Measurements from ENCODE around the gene OR5AU1. TPM values are rescaled to one million over a fixed set of nuclear protein-coding genes. Genes with fewer than 3 reads are reported as not detected.

Gene OR5AU1
- total and polyA plus RNA-seq, 2 of the 13 experiments (the other 11 are each of a cell fraction or from before 2014, with no cell fraction given) = not detected

- TF ChIP-seq ZNF350 (CRISPR knock-in tag; IDR thresholded peaks at IDR 0.05; ENCODE audit: borderline replicate concordance, low read depth) = peak; percentile 83; the same call in 1 of the 2 replicates
- 0 out of 2 replicates have a peak, but pooled peaks have one; percentile 30 for TF ChIP-seq ZNF557 (CRISPR knock-in tag; IDR thresholded peaks at IDR 0.05)
- TF ChIP-seq ZBTB1 (CRISPR knock-in tag; IDR thresholded peaks at IDR 0.05; ENCODE audit: borderline replicate concordance) = 0 out of 2 replicates have a peak, but pooled peaks have one; percentile 27
- TF ChIP-seq KLF9 (CRISPR knock-in tag; IDR thresholded peaks at IDR 0.05; ENCODE audit: low read depth) = 0 out of 2 replicates have a peak, but pooled peaks have one; percentile 45
- TF ChIP-seq ZNF644 (CRISPR knock-in tag; IDR thresholded peaks at IDR 0.05; ENCODE audit: low read depth) = peak; percentile 97
- TF ChIP-seq EED (CRISPR knock-in tag; IDR thresholded peaks at IDR 0.05) = 0 out of 2 replicates have a peak, but pooled peaks have one; percentile 34
- no peak for TF ChIP-seq SRSF9 (IDR thresholded peaks at IDR 0.05; ENCODE audit: borderline replicate concordance, insufficient read depth, low read depth, low read length, poor library complexity, severe bottlenecking)
- 0 out of 2 replicates have a peak, but pooled peaks have one; percentile 57 for TF ChIP-seq ZMYM3 (CRISPR knock-in tag; IDR thresholded peaks at IDR 0.05)
- no peak for TF ChIP-seq NFIB (CRISPR knock-in tag; IDR thresholded peaks at IDR 0.05; ENCODE audit: borderline replicate concordance)
- TF ChIP-seq, protein P1, sequence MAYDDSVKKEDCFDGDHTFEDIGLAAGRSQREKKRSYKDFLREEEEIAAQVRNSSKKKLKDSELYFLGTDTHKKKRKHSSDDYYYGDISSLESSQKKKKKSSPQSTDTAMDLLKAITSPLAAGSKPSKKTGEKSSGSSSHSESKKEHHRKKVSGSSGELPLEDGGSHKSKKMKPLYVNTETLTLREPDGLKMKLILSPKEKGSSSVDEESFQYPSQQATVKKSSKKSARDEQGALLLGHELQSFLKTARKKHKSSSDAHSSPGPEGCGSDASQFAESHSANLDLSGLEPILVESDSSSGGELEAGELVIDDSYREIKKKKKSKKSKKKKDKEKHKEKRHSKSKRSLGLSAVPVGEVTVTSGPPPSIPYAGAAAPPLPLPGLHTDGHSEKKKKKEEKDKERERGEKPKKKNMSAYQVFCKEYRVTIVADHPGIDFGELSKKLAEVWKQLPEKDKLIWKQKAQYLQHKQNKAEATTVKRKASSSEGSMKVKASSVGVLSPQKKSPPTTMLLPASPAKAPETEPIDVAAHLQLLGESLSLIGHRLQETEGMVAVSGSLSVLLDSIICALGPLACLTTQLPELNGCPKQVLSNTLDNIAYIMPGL (CRISPR knock-in tag; IDR thresholded peaks at IDR 0.05; ENCODE audit: borderline replicate concordance in 1 of 2, low read depth in 1 of 2) = peak; percentile 92 to 97
- TF ChIP-seq, protein P2, sequence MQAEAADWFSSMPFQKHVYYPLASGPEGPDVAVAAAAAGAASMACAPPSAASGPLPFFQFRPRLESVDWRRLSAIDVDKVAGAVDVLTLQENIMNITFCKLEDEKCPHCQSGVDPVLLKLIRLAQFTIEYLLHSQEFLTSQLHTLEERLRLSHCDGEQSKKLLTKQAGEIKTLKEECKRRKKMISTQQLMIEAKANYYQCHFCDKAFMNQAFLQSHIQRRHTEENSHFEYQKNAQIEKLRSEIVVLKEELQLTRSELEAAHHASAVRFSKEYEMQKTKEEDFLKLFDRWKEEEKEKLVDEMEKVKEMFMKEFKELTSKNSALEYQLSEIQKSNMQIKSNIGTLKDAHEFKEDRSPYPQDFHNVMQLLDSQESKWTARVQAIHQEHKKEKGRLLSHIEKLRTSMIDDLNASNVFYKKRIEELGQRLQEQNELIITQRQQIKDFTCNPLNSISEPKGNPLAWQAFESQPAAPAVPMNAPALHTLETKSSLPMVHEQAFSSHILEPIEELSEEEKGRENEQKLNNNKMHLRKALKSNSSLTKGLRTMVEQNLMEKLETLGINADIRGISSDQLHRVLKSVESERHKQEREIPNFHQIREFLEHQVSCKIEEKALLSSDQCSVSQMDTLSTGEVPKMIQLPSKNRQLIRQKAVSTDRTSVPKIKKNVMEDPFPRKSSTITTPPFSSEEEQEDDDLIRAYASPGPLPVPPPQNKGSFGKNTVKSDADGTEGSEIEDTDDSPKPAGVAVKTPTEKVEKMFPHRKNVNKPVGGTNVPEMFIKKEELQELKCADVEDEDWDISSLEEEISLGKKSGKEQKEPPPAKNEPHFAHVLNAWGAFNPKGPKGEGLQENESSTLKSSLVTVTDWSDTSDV (CRISPR knock-in tag; IDR thresholded peaks at IDR 0.05) = no peak
- TF ChIP-seq ZNF580 (CRISPR knock-in tag; IDR thresholded peaks at IDR 0.05; ENCODE audit: borderline replicate concordance, low read depth) = peak; percentile 66; the same call in 1 of the 2 replicates
- TF ChIP-seq, protein P3, sequence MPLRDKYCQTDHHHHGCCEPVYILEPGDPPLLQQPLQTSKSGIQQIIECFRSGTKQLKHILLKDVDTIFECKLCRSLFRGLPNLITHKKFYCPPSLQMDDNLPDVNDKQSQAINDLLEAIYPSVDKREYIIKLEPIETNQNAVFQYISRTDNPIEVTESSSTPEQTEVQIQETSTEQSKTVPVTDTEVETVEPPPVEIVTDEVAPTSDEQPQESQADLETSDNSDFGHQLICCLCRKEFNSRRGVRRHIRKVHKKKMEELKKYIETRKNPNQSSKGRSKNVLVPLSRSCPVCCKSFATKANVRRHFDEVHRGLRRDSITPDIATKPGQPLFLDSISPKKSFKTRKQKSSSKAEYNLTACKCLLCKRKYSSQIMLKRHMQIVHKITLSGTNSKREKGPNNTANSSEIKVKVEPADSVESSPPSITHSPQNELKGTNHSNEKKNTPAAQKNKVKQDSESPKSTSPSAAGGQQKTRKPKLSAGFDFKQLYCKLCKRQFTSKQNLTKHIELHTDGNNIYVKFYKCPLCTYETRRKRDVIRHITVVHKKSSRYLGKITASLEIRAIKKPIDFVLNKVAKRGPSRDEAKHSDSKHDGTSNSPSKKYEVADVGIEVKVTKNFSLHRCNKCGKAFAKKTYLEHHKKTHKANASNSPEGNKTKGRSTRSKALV (CRISPR knock-in tag; IDR thresholded peaks at IDR 0.05) = peak; percentile 61; the same call in 1 of the 2 replicates
- TF ChIP-seq MIER2 (CRISPR knock-in tag; IDR thresholded peaks at IDR 0.05) = peak; percentile 83
- TF ChIP-seq GABPB1 (CRISPR knock-in tag; IDR thresholded peaks at IDR 0.05) = peak; percentile 37; the same call in 1 of the 2 replicates
- TF ChIP-seq, protein P4, sequence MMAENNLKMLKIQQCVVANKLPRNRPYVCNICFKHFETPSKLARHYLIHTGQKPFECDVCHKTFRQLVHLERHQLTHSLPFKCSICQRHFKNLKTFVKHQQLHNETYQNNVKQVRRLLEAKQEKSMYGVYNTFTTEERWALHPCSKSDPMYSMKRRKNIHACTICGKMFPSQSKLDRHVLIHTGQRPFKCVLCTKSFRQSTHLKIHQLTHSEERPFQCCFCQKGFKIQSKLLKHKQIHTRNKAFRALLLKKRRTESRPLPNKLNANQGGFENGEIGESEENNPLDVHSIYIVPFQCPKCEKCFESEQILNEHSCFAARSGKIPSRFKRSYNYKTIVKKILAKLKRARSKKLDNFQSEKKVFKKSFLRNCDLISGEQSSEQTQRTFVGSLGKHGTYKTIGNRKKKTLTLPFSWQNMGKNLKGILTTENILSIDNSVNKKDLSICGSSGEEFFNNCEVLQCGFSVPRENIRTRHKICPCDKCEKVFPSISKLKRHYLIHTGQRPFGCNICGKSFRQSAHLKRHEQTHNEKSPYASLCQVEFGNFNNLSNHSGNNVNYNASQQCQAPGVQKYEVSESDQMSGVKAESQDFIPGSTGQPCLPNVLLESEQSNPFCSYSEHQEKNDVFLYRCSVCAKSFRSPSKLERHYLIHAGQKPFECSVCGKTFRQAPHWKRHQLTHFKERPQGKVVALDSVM (CRISPR knock-in tag; IDR thresholded peaks at IDR 0.05) = no peak
- peak; percentile 96 for TF ChIP-seq ZNF124 (CRISPR knock-in tag; IDR thresholded peaks at IDR 0.05)
- TF ChIP-seq ELF3 (CRISPR knock-in tag; IDR thresholded peaks at IDR 0.05) = peak; percentile 69; the same call in 1 of the 2 replicates
- peak; percentile 54; the same call in 1 of the 2 replicates for TF ChIP-seq CEBPG (CRISPR knock-in tag; IDR thresholded peaks at IDR 0.05)
These were observed 49.2 kb downstream of the OR5AU1 start (continued) for GRCh38 chr14:21106498-21107282.
